Thyroid gland (tissue), 4 donors: ENCODE data around the gene RNF187. TPM values are rescaled to one million over a fixed set of nuclear protein-coding genes. Genes with fewer than 3 reads are reported as not detected.

Experiments used
- DNase-seq, 2 donors: peaks; one replicate each; pipeline ENCODE4 v3.0.0-alpha.2; 2019
- H3K27ac ChIP-seq, 3 donors: fragments of 200-600 bp; sonication (generic); 1 replicate in 2 of 3; 2 replicates in 1 of 3; pipeline ENCODE4 v1.5.1; 2016 to 2019; ENCODE audit warnings: mild to moderate bottlenecking in 1 of 3, moderate library complexity in 1 of 3
- H3K27me3 ChIP-seq: fragments of 200-600 bp; sonication (generic); one replicate; pipeline ENCODE4 v1.5.1; 2019
- H3K36me3 ChIP-seq, 2 donors: fragments of 200-600 bp; sonication (generic); one replicate each; pipeline ENCODE4 v1.5.1; 2016 to 2019
- H3K4me1 ChIP-seq, 2 donors: fragments of 200-600 bp; sonication (generic); one replicate each; pipeline ENCODE4 v1.5.1; 2017 to 2019
- H3K4me3 ChIP-seq, 3 donors: fragments of 200-600 bp; sonication (generic); replicated peaks in 1 of 3; 1 replicate in 2 of 3; 2 replicates in 1 of 3; pipeline ENCODE4 v1.5.1; 2016; ENCODE audit warnings: mild to moderate bottlenecking in 1 of 3
- H3K9me3 ChIP-seq: fragments of 200-600 bp; sonication (generic); one replicate; pipeline ENCODE4 v1.5.1; 2017
- CTCF ChIP-seq, 6 experiments: fragments of 200-600 bp in 3 of 6; fragments of 450-650 bp in 3 of 6; sonication (generic) in 3 of 6; IDR thresholded peaks; one replicate each; pipeline ENCODE4 v1.5.1; 2016 to 2019; ENCODE audit warnings: antibody characterized with exemption in 6 of 6, mild to moderate bottlenecking in 2 of 6, inconsistent platforms in 1 of 6, moderate library complexity in 1 of 6
- POLR2A ChIP-seq, 2 donors: fragments of 450-650 bp; IDR thresholded peaks; one replicate each; pipeline ENCODE4 v1.6.1; 2017; ENCODE audit warnings: antibody characterized with exemption in 2 of 2, mild to moderate bottlenecking in 2 of 2, moderate library complexity in 1 of 2
- WGBS, 2 donors: methylation state at CpG; one replicate each; pipeline ENCODE4 v1.1.5; 2017; 5-methylcytosine and 5-hydroxymethylcytosine counted together
- intact Hi-C: fragments of 100-400 bp; cut with DNase I; formaldehyde crosslinking; loops from one replicate; pipeline ENCODE4 v1.15.1; 2023
- total RNA-seq, 4 donors: library from RNA; depleted of rRNA; stranded (reverse); fragments of >200 nt; gene quantifications; one replicate each; pipeline ENCODE4 v1.2.3, GENCODE V29; 2016

RNF187 gene
- total RNA-seq, 4 donors from 2014 or later, result 34.8 to 204 (median 98.4) TPM

DNA sequence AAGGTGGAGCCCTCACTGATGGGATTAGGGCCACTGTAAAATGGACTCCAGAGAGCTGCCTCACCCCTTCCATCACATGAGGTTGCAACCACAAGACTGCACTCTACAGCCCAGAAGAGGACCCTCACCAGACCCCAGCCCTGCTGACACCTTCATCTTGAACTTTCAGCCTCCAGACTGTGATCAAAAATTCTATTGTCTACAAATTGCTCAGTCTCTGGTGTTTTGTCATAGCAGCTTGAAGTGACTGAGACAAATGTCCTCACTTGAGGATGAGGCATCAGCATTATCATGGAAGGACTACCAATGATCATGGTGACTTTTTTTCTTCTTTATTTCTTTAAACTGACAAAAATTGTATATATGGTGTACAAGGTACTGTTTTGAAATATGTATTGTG, 43.8 kb upstream of the RNF187 start:
- H3K4me1 ChIP-seq, result peaks cover 10 to 13% of the 10 kb centered on the region in 2 donors
- TF ChIP-seq CTCF (IDR thresholded peaks at IDR 0.05) (no peak), POLR2A (IDR thresholded peaks at IDR 0.05) (no peak)
- H3K27ac ChIP-seq, result no peak overlapping the region
- no peaks in the 10 kb centered on the region for H3K9me3 ChIP-seq
- no peak overlapping the region for H3K4me3 ChIP-seq
- H3K36me3 ChIP-seq, result no peaks in the 10 kb centered on the region
- intact Hi-C loops, result no loop called here
- H3K27me3 ChIP-seq, result peaks cover 21% of the 10 kb centered on the region
- DNase-seq, result no peak

DNA sequence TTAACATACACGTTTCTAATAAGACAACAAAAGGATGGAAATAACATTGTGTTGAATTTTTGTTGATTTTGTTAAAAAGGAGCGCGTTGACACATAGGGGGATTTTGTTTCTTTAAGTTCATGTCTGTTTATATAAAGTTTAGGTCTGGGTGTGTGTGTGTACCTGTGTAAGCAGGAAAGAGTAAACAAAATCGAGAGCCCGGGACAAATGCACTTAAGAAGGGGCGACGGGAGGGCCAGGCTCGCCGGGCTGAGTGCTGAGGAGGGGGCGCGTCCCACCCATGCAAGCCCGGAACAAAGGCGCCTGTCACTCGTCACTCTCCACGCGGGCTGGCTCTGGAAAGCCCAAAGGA, 41.7 kb upstream of the RNF187 start:
- H3K27me3 ChIP-seq, result peaks cover 21% of the 10 kb centered on the region
- H3K9me3 ChIP-seq, result no peaks in the 10 kb centered on the region
- 4 to 6% methylated on average over 16 of the region's 16 CpGs for WGBS, 2 donors
- H3K4me1 ChIP-seq, result peaks cover 10 to 13% of the 10 kb centered on the region in 2 donors
- intact Hi-C loops, result no loop called here
- no peak overlapping the region for H3K27ac ChIP-seq
- no peak for DNase-seq
- no peaks in the 10 kb centered on the region for H3K36me3 ChIP-seq
- TF ChIP-seq POLR2A (IDR thresholded peaks at IDR 0.05) (no peak), CTCF (IDR thresholded peaks at IDR 0.05) (no peak)
- no peak overlapping the region for H3K4me3 ChIP-seq

- Histone ChIP-seq H3K4me3 (no peak overlapping the region), H3K27ac (no peak overlapping the region), H3K36me3 (no peaks in the 10 kb centered on the region), H3K4me1 (peaks cover 10 to 13% of the 10 kb centered on the region in 2 donors), H3K27me3 (peaks cover 21% of the 10 kb centered on the region), H3K9me3 (no peaks in the 10 kb centered on the region)
- intact Hi-C loops, result no loop called here
- WGBS, 2 donors, result 4 to 9% methylated on average over 22 to 30 of the region's 51 CpGs
- DNase-seq, result no peak
- no peak for TF ChIP-seq POLR2A (IDR thresholded peaks at IDR 0.05)
- TF ChIP-seq CTCF (IDR thresholded peaks at IDR 0.05), result no peak
Observed at GRCh38 chr1:228445843-228446650, 41.1 kb upstream of the RNF187 start.

DNA sequence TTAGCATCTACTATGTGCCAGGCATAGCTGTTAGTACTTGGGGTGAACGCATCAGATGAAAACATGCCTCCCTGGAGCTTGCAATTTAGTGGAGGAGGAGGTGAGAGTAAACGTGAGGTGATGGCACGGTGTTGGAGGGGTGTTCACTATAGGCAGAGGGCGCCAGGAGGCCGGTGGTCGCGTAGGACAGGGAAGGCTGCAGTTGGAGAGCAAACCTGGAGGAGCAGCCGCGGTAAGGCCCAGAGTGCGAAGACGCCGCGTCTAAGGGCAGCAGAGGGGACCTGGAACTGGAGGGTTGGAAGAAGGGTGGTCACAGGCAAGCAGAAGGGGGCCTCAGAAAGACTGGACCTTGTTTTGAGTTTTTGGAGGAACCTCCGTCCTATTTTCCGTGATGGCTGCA, 40.3 kb upstream of the RNF187 start:
- Histone ChIP-seq H3K27ac (no peak overlapping the region), H3K4me3 (no peak overlapping the region), H3K9me3 (no peaks in the 10 kb centered on the region), H3K27me3 (peaks cover 21% of the 10 kb centered on the region), H3K36me3 (no peaks in the 10 kb centered on the region), H3K4me1 (peaks cover 10 to 13% of the 10 kb centered on the region in 2 donors)
- 34 to 45% methylated on average over 15 of the region's 15 CpGs for WGBS, 2 donors
- intact Hi-C loops, result no loop called here
- DNase-seq, result no peak
- TF ChIP-seq POLR2A (IDR thresholded peaks at IDR 0.05) (no peak), CTCF (IDR thresholded peaks at IDR 0.05) (no peak)

- TF ChIP-seq CTCF (IDR thresholded peaks at IDR 0.05) (no peak), POLR2A (IDR thresholded peaks at IDR 0.05) (no peak)
- 79 to 86% methylated on average over 6 of the region's 6 CpGs for WGBS, 2 donors
- Histone ChIP-seq H3K4me3 (no peak overlapping the region), H3K27me3 (peaks cover 21% of the 10 kb centered on the region), H3K4me1 (peaks cover 10 to 13% of the 10 kb centered on the region in 2 donors), H3K36me3 (no peaks in the 10 kb centered on the region), H3K9me3 (no peaks in the 10 kb centered on the region), H3K27ac (no peak overlapping the region)
- intact Hi-C loops, result no loop called here
- no peak for DNase-seq
Observed at GRCh38 chr1:228448372-228448771, 38.8 kb upstream of the RNF187 start.
